ENCODE results near the gene AK3. TPM values are rescaled to one million over a fixed set of nuclear protein-coding genes. Genes with fewer than 3 reads are reported as not detected.

The AK3 gene
- total and polyA plus RNA-seq, 10 of the 15 experiments (the other 5 are each of a cell fraction or from before 2014, with no cell fraction given) = 14.2 to 86.6 (median 43.9) TPM

DNA sequence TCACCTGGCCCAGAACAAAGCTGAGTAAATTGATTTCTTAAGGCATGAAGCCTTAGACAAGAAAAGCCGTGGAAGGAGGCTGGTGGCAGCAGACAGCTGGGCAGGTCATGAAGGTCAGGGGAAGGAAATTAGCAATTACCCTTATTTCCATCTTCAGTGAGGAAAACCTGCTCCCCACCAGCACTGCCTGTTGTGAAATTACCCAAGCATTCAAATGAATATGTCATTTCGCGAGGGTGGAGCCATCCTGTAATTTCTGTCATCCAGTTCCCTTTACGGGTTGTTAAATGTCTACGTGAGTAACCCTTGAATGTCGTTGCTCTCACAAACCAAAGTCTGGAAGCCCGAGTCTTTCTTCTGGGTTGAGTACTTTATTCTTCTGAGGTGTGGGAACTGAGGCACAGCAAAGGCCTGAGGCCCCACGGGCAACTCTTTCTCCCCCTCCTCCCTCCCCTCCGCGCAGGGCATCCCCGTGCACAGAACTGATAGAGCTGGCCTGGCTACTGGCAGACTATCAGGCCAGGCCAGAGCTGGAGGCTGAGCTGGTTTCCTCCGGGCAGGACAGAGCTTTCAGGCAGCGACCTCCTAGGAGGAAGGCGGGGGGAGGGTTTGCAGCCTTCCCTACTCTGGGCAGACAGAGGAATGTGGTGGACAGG lies 22.0 kb upstream of the AK3 start:
- Histone ChIP-seq H3K4me3 (peak overlapping the region; percentile 56), H3K36me3 (ENCODE audit: control insufficient read depth in 2 of 2, insufficient read depth in 2 of 2, low read length in 1 of 2) (no peaks in the 10 kb centered on the region), H3K9ac (ENCODE audit: control insufficient read depth, insufficient read depth, low read length) (peak overlapping the region; percentile 53), H3K79me2 (ENCODE audit: control insufficient read depth, insufficient read depth, low read length) (no peaks in the 10 kb centered on the region), H4K20me1 (ENCODE audit: control insufficient read depth, insufficient read depth) (no peaks in the 10 kb centered on the region), H3K27ac (ENCODE audit: control insufficient read depth, insufficient read depth) (peak overlapping the region; percentile 60), H3K9me3 (replicated peaks; ENCODE audit: control insufficient read depth, insufficient read depth, low read length) (no peaks in the 10 kb centered on the region), H3K4me2 (ENCODE audit: control insufficient read depth, insufficient read depth) (peak overlapping the region; percentile 98), H3K27me3 (replicated peaks in 1 of 2; ENCODE audit: control insufficient read depth in 2 of 2, insufficient read depth in 2 of 2, low read length in 1 of 2) (no peaks in the 10 kb centered on the region), H3K4me1 (ENCODE audit: control insufficient read depth, insufficient read depth, low read length) (peaks cover 18% of the 10 kb centered on the region), H2AFZ (ENCODE audit: control insufficient read depth, low read depth, low read length) (peak overlapping the region; percentile 90)
- intact Hi-C loops (cut with micrococcal nuclease; ENCODE audit: unreplicated experiment) = loop anchor here (1.0 to 5.0 kb wide), 6 partner anchors 30 to 836 kb away; partner anchors contain the start of genes JAK2 and RCL1
- WGBS (ENCODE audit: insufficient coverage, insufficient replicate concordance, low lambda C conversion rate, missing lambda C conversion rate) = 11% methylated on average over 11 of the region's 14 CpGs
- no peak for FAIRE-seq
- POLR2A ChIA-PET = interaction anchor here (1.0 to 1.6 kb wide), 3 partner anchors 208 to 230 kb away, joined by 3 read pairs; no protein-coding TSS in a partner anchor
- RAD21 ChIA-PET (ENCODE audit: unreplicated experiment) = interaction anchor here (0.6 to 6.1 kb wide), 26 partner anchors 23 to 838 kb away, joined by 3 to 92 read pairs (median 5); partner anchors contain the start of genes JAK2, PLGRKT and RCL1
- in situ Hi-C loops (cut with MboI) = loop anchor here (5.0 kb wide), 1 partner anchor 829 kb away; no protein-coding TSS in a partner anchor
- peak; percentile 82 for TF ChIP-seq NR2F1 (conservative IDR thresholded peaks at IDR 0.05)
- TF ChIP-seq SREBF1 (IDR thresholded peaks at IDR 0.05; ENCODE audit: low read length) = no peak
- TF ChIP-seq CREM (IDR thresholded peaks at IDR 0.05; ENCODE audit: low read depth) = 0 out of 2 replicates have a peak, but pooled peaks have one; percentile 9
- TF ChIP-seq BCL11A (IDR thresholded peaks at IDR 0.05; ENCODE audit: low read depth, low read length) = no peak
- peak; percentile 41 for ATAC-seq
- DNase-seq (ENCODE audit: low read depth, low spot score) = no peak
- SMC1A ChIA-PET (ENCODE audit: uncharacterized antibody, unreplicated experiment) = interaction anchor here (0.6 to 6.3 kb wide), 37 partner anchors 13 to 864 kb away, joined by 3 to 107 read pairs (median 4); partner anchors contain the start of genes JAK2 and RCL1
- CTCF ChIA-PET = interaction anchor here (0.6 to 7.0 kb wide), 45 partner anchors 11 to 1941 kb away, joined by 3 to 147 read pairs (median 4); partner anchors contain the start of genes CD274, JAK2 and PLGRKT
- no TSS peak for BruUV-seq (replicated peaks)
